K562 (cell line): ENCODE measurements around the gene NOX5. TPM values are rescaled to one million over a fixed set of nuclear protein-coding genes. Genes with fewer than 3 reads are reported as not detected.

Experiments
- CHD7 ChIP-seq: fragments of 200-600 bp; sonication (generic); IDR thresholded peaks from one replicate; pipeline ENCODE4 v1.6.1; 2012; ENCODE audit warnings: mild to moderate bottlenecking, low read depth, low read length, inconsistent platforms
- E2F4 ChIP-seq: sonication (generic); formaldehyde crosslinking; IDR thresholded peaks from 2 replicates; pipeline ENCODE4 v1.8.0; 2022; ENCODE audit warnings: mild to moderate bottlenecking, low read depth, missing genetic modification reagents
- ELF4 ChIP-seq: fragments of 450-650 bp; formaldehyde crosslinking; IDR thresholded peaks from 2 replicates; pipeline ENCODE4 v1.4.0; 2022; ENCODE audit warnings: missing genetic modification characterization
- EP300 ChIP-seq: IDR thresholded peaks from 2 replicates; pipeline ENCODE4 v1.6.1; 2012; ENCODE audit warnings: low read length, improper control_type of control experiment
- HNRNPK ChIP-seq: fragments of 200-400 bp; formaldehyde crosslinking; IDR thresholded peaks from one replicate; pipeline ENCODE4 v1.6.1; 2018; ENCODE audit warnings: mild to moderate bottlenecking, low read depth, low read length; ENCODE audit not compliant: poor library complexity, severe bottlenecking
- NRF1 ChIP-seq, 2 experiments: fragments of 450-650 bp; IDR thresholded peaks in 1 of 2; conservative IDR thresholded peaks in 1 of 2; 2 replicates each; pipeline ENCODE4 v1.6.1; 2014; ENCODE audit warnings: mild to moderate bottlenecking in 2 of 2
- SMAD4 ChIP-seq: fragments of 250-450 bp; sonication (Bioruptor Pico); conservative IDR thresholded peaks from 2 replicates; pipeline ENCODE4 v1.8.0; 2021; ENCODE audit warnings: inconsistent platforms, mild to moderate bottlenecking, moderate library complexity
- ZKSCAN1 ChIP-seq: fragments of 150-350 bp; IDR thresholded peaks from 2 replicates; pipeline ENCODE4 v1.6.1; 2016; ENCODE audit warnings: low read depth, low read length
- ZNF518B ChIP-seq: fragments of 250-450 bp; sonication (Bioruptor Pico); IDR thresholded peaks from 2 replicates; pipeline ENCODE4 v1.5.0; 2021; ENCODE audit warnings: mild to moderate bottlenecking, moderate library complexity
- ZNF583 ChIP-seq: fragments of 250-450 bp; sonication (Bioruptor Pico); IDR thresholded peaks from 2 replicates; pipeline ENCODE4 v1.4.0; 2020
- ZNF785 ChIP-seq: fragments of 250-450 bp; sonication (Bioruptor Pico); IDR thresholded peaks from 2 replicates; pipeline ENCODE4 v1.4.0; 2020; ENCODE audit warnings: mild to moderate bottlenecking
- polyA plus RNA-seq, 8 experiments: library from polyadenylated mRNA; depleted of rRNA in 4 of 8; stranded (reverse) in 5 of 8; unstranded in 3 of 8; fragments of >200 nt; fragmentation: Nextera tagmentation in 2 of 8; fragmentation: Illumina TruSeq in 1 of 8; extraction: Ambion mirVana in 2 of 8; extraction: Trizol in 1 of 8; gene quantifications; 2 replicates each; pipeline versions ENCODE4 v1.2.1 to v1.2.3, GENCODE V29; 2011 to 2014; ENCODE audit warnings: inconsistent platforms in 1 of 8, missing spikeins in 1 of 8
- total RNA-seq, 7 experiments: library from RNA; depleted of rRNA in 6 of 7; stranded (reverse); fragments of >200 nt in 6 of 7; fragmentation: Illumina TruSeq in 2 of 7; extraction: Trizol in 2 of 7; gene quantifications; 2 replicates each; pipeline versions ENCODE4 v1.2.1 to v1.2.3, GENCODE V29; 2011 to 2021; ENCODE audit warnings: low replicate concordance in 1 of 7

The NOX5 gene
- total and polyA plus RNA-seq, 9 of the 15 experiments (the other 6 are each of a cell fraction or from before 2014, with no cell fraction given), result 0.01 TPM; not detected in 8

- TF ChIP-seq CHD7 (no peak), E2F4 (CRISPR knock-in tag) (no peak), HNRNPK (no peak), ELF4 (no peak), ZNF583 (CRISPR knock-in tag) (no peak), ZNF785 (CRISPR knock-in tag) (no peak), EP300 (peak; percentile 87), ZNF518B (CRISPR knock-in tag) (no peak), NRF1 (conservative IDR thresholded peaks at IDR 0.05 in 1 of 2, IDR thresholded peaks at IDR 0.05 in 1 of 2) (no peak), ZKSCAN1 (0 out of 2 replicates have a peak, but pooled peaks have one; percentile 27), SMAD4 (CRISPR knock-in tag) (peak; percentile 30; the same call in 1 of the 2 replicates)
Measured at GRCh38 chr15:68983961-68984481, 30.5 kb upstream of the NOX5 start (continued).
